Measurements from ENCODE around the gene WDR54. TPM values are rescaled to one million over a fixed set of nuclear protein-coding genes. Genes with fewer than 3 reads are reported as not detected.

WDR54 gene
- polyA plus RNA-seq, 1 of the 3 experiments (the other 2 are of a cell fraction): 61.6 TPM

DNA sequence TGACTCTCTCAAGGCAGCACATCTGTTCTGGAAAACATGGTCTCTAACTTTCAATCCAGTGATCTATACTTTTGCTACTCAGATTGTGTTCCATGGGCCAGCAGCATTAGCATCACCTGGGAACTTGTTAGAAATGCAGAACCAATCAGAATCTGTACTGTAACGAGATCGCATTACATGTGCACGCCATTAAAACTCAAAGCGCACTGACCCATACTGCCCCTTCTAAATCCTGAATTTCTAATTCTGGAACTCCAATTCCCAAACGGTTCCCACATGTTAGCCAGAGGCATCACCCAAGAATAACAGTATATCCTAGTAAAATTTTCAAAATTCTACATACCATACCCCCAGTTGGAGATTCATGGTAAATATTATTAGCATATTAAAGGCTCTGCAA is 30.9 kb upstream of the WDR54 start:
- Histone ChIP-seq H3K4me1 (ENCODE audit: control insufficient read depth in 1 of 2, insufficient read depth in 2 of 2, low read depth in 1 of 2, low read length in 1 of 2) (peaks cover 9 to 20% of the 10 kb centered on the region in 2 experiments; a peak in 3 of 4 replicates), H3K27me3 (ENCODE audit: insufficient read depth) (no peaks in the 10 kb centered on the region), H3K4me2 (peak overlapping the region; percentile 91), H3K79me2 (ENCODE audit: insufficient read depth) (peaks cover 59% of the 10 kb centered on the region), H3K9me3 (no peaks in the 10 kb centered on the region), H3F3A (replicated peaks; ENCODE audit: insufficient read depth) (no peaks in the 10 kb centered on the region), H3K36me3 (replicated peaks in 1 of 2; ENCODE audit: control insufficient read depth in 1 of 2, insufficient read depth in 2 of 2, low read length in 1 of 2) (peaks cover 2 to 5% of the 10 kb centered on the region in 2 experiments), H3K9me2 (no peaks in the 10 kb centered on the region), H3K9ac (peak overlapping the region; percentile 86), H3K27ac (ENCODE audit: low read depth in 2 of 2, low read length in 1 of 2) (no peak overlapping the region), H2AFZ (ENCODE audit: low read depth) (no peak overlapping the region), H4K20me1 (ENCODE audit: insufficient read depth) (peaks cover 40% of the 10 kb centered on the region), H3K4me3 (ENCODE audit: low read depth in 2 of 2, low read length in 1 of 2) (peak overlapping the region; percentile 84 to 94)
- WGBS (ENCODE audit: low lambda C conversion rate): 76% methylated on average over 5 of the region's 5 CpGs
- TF ChIP-seq, protein P1, sequence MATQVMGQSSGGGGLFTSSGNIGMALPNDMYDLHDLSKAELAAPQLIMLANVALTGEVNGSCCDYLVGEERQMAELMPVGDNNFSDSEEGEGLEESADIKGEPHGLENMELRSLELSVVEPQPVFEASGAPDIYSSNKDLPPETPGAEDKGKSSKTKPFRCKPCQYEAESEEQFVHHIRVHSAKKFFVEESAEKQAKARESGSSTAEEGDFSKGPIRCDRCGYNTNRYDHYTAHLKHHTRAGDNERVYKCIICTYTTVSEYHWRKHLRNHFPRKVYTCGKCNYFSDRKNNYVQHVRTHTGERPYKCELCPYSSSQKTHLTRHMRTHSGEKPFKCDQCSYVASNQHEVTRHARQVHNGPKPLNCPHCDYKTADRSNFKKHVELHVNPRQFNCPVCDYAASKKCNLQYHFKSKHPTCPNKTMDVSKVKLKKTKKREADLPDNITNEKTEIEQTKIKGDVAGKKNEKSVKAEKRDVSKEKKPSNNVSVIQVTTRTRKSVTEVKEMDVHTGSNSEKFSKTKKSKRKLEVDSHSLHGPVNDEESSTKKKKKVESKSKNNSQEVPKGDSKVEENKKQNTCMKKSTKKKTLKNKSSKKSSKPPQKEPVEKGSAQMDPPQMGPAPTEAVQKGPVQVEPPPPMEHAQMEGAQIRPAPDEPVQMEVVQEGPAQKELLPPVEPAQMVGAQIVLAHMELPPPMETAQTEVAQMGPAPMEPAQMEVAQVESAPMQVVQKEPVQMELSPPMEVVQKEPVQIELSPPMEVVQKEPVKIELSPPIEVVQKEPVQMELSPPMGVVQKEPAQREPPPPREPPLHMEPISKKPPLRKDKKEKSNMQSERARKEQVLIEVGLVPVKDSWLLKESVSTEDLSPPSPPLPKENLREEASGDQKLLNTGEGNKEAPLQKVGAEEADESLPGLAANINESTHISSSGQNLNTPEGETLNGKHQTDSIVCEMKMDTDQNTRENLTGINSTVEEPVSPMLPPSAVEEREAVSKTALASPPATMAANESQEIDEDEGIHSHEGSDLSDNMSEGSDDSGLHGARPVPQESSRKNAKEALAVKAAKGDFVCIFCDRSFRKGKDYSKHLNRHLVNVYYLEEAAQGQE (IDR thresholded peaks at IDR 0.05; ENCODE audit: low read depth, low read length): no peak
- no peak for TF ChIP-seq NRF1 (IDR thresholded peaks at IDR 0.05; ENCODE audit: low read depth, low read length)
- no peak for TF ChIP-seq ELF1 (IDR thresholded peaks at IDR 0.05)
- TF ChIP-seq, protein P2, sequence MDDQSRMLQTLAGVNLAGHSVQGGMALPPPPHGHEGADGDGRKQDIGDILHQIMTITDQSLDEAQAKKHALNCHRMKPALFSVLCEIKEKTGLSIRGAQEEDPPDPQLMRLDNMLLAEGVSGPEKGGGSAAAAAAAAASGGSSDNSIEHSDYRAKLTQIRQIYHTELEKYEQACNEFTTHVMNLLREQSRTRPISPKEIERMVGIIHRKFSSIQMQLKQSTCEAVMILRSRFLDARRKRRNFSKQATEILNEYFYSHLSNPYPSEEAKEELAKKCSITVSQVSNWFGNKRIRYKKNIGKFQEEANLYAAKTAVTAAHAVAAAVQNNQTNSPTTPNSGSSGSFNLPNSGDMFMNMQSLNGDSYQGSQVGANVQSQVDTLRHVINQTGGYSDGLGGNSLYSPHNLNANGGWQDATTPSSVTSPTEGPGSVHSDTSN (IDR thresholded peaks at IDR 0.05): no peak
- TF ChIP-seq JUND (IDR thresholded peaks at IDR 0.05): no peak
- no peak for TF ChIP-seq SIN3A (IDR thresholded peaks at IDR 0.05; ENCODE audit: borderline replicate concordance, low read depth, low read length)
- TF ChIP-seq RCOR1 (IDR thresholded peaks at IDR 0.05; ENCODE audit: low read length): no peak
- TF ChIP-seq, protein P3, sequence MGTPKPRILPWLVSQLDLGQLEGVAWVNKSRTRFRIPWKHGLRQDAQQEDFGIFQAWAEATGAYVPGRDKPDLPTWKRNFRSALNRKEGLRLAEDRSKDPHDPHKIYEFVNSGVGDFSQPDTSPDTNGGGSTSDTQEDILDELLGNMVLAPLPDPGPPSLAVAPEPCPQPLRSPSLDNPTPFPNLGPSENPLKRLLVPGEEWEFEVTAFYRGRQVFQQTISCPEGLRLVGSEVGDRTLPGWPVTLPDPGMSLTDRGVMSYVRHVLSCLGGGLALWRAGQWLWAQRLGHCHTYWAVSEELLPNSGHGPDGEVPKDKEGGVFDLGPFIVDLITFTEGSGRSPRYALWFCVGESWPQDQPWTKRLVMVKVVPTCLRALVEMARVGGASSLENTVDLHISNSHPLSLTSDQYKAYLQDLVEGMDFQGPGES (IDR thresholded peaks at IDR 0.05; ENCODE audit: low read depth, low read length): no peak
- CTCF ChIA-PET: interaction anchor here (0.7 to 5.0 kb wide), 14 partner anchors 8 to 141 kb away, joined by 3 to 52 read pairs (median 8); partner anchors contain the start of genes C2orf81, CCDC142, TTC31 and WDR54
- POLR2A ChIA-PET: interaction anchor here (0.7 to 1.8 kb wide), 5 partner anchors 9 to 192 kb away, joined by 3 to 11 read pairs (median 7); partner anchors contain the start of genes C2orf81 and WDR54
- DNase-seq: no peak

DNA sequence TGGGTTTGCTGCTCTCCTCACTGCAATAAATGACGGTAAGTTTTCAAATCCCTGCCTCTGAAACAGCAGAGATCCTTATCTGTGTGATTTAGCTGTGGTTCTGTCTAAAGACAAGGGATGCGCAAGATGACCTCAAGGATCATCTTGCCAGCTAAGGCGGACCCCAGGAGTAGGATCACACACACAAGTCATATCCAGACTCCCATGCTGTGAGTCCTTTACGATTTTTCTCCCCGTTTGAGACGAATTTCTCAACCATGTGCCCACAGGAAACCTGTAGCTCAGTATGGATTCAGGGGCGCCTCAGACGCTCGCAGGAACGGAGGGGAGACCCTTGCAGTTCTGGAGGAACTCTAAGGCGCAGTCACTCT is 30.3 kb upstream of the WDR54 start:
- CTCF ChIA-PET: interaction anchor here (0.5 to 5.0 kb wide), 47 partner anchors 9 to 567 kb away, joined by 3 to 52 read pairs (median 5); partner anchors contain the start of genes C2orf81, DCTN1, INO80B and MTHFD2
- DNase-seq: no peak
- TF ChIP-seq RXRA (IDR thresholded peaks at IDR 0.05; ENCODE audit: borderline replicate concordance, low read depth) (no peak), GATA2 (CRISPR knock-in tag; IDR thresholded peaks at IDR 0.05) (peak; percentile 84), EZH2phosphoT487 (IDR thresholded peaks at IDR 0.05; ENCODE audit: borderline replicate concordance, low read depth) (no peak), MXI1 (IDR thresholded peaks at IDR 0.05; ENCODE audit: low read depth, low read length) (peak; percentile 77), TAF1 (IDR thresholded peaks at IDR 0.05; ENCODE audit: borderline replicate concordance, low read depth, low read length) (no peak)
- TF ChIP-seq, protein P1 (IDR thresholded peaks at IDR 0.05; ENCODE audit: low read depth, low read length): no peak
- TF ChIP-seq, protein P4, sequence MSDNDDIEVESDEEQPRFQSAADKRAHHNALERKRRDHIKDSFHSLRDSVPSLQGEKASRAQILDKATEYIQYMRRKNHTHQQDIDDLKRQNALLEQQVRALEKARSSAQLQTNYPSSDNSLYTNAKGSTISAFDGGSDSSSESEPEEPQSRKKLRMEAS (IDR thresholded peaks at IDR 0.05; ENCODE audit: low read depth): peak; percentile 22; the same call in 1 of the 2 replicates
- TF ChIP-seq, protein P5, sequence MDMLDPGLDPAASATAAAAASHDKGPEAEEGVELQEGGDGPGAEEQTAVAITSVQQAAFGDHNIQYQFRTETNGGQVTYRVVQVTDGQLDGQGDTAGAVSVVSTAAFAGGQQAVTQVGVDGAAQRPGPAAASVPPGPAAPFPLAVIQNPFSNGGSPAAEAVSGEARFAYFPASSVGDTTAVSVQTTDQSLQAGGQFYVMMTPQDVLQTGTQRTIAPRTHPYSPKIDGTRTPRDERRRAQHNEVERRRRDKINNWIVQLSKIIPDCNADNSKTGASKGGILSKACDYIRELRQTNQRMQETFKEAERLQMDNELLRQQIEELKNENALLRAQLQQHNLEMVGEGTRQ (IDR thresholded peaks at IDR 0.05; ENCODE audit: borderline replicate concordance, low read depth, low read length): no peak

More for the DNA sequence above, 30.3 kb upstream of the WDR54 start:
- Histone ChIP-seq H3K9ac (peak overlapping the region; percentile 86), H3K36me3 (replicated peaks in 1 of 2; ENCODE audit: control insufficient read depth in 1 of 2, insufficient read depth in 2 of 2, low read length in 1 of 2) (peaks cover 0 to 3% of the 10 kb centered on the region in 2 experiments), H3K79me2 (ENCODE audit: insufficient read depth) (peaks cover 54% of the 10 kb centered on the region), H4K20me1 (ENCODE audit: insufficient read depth) (peaks cover 37% of the 10 kb centered on the region), H3K9me3 (no peaks in the 10 kb centered on the region), H2AFZ (ENCODE audit: low read depth) (peak overlapping the region; percentile 86), H3K4me3 (ENCODE audit: low read depth in 2 of 2, low read length in 1 of 2) (peak overlapping the region; percentile 84 to 94), H3K27me3 (ENCODE audit: insufficient read depth) (no peaks in the 10 kb centered on the region), H3K4me2 (peak overlapping the region; percentile 91), H3K4me1 (ENCODE audit: control insufficient read depth in 1 of 2, insufficient read depth in 2 of 2, low read depth in 1 of 2, low read length in 1 of 2) (peaks cover 9 to 20% of the 10 kb centered on the region in 2 experiments; a peak in 3 of 4 replicates), H3K9me2 (no peaks in the 10 kb centered on the region), H3F3A (replicated peaks; ENCODE audit: insufficient read depth) (no peaks in the 10 kb centered on the region), H3K27ac (ENCODE audit: low read depth in 2 of 2, low read length in 1 of 2) (peak overlapping the region; percentile 64 to 80; a peak in 3 of 4 replicates)
- POLR2A ChIA-PET: interaction anchor here (0.7 to 1.8 kb wide), 13 partner anchors 9 to 243 kb away, joined by 3 to 11 read pairs (median 5); partner anchors contain the start of genes C2orf81, CCDC142, DCTN1 and INO80B
- WGBS (ENCODE audit: low lambda C conversion rate): 1% methylated on average over 11 of the region's 11 CpGs
